ENCODE measurements around the gene SAMD10.

GRCh38 chr20:63957690-63958441, 21.6 kb downstream of the SAMD10 start:
- TF ChIP-seq POLR2AphosphoS5 (IDR thresholded peaks at IDR 0.05) = no peak
- no peak for TF ChIP-seq CTCF (IDR thresholded peaks at IDR 0.05)
- TF ChIP-seq POLR2A (IDR thresholded peaks at IDR 0.05) = no peak
- TF ChIP-seq EP300 (IDR thresholded peaks at IDR 0.05) = no peak
